Ecto neural progenitor cell (in vitro differentiated cells): ENCODE measurements around the gene PEMT.
A peak's percentile ranks its signal among the peaks of the same experiment; 100 is the strongest.

ENCODE experiments used
- DNase-seq: peaks from one replicate; pipeline ENCODE4 v3.0.0-alpha.2; 2018; ENCODE audit warnings: low spot score

PEMT gene

GRCh38 chr17:17503566-17504130, 87.9 kb downstream of the PEMT start:
- no peak for DNase-seq

GRCh38 chr17:17502741-17503565, 88.6 kb downstream of the PEMT start:
- no peak for DNase-seq

DNA sequence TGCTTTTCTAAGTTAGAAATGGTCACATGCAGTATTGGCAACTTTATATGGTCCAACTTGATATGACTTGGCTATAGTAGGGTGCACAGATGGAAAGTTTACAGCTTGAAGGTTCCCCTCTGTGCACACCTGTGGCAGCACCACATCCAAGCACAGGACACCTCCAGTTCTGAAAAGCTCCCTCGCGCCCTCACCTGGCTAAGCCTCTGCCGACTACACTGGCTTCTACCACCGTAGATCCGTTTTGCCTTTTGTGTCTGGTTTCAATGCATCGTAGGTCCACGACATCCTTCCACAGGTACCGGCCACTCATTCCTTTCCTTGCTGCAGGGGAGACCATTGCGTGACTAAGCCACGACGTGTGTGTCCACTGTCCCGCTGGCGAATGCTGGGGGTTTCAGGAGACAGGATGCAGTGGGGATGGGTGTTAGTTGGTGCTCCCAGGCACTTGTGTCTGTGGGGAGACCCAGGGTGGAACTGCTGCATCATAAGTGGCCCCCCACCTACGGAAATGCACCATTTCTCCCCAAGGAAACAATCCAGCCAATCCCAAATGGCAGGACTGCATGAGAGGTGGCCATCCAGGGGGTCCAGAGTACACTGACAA, 90.4 kb downstream of the PEMT start:
- no peak for DNase-seq

DNA sequence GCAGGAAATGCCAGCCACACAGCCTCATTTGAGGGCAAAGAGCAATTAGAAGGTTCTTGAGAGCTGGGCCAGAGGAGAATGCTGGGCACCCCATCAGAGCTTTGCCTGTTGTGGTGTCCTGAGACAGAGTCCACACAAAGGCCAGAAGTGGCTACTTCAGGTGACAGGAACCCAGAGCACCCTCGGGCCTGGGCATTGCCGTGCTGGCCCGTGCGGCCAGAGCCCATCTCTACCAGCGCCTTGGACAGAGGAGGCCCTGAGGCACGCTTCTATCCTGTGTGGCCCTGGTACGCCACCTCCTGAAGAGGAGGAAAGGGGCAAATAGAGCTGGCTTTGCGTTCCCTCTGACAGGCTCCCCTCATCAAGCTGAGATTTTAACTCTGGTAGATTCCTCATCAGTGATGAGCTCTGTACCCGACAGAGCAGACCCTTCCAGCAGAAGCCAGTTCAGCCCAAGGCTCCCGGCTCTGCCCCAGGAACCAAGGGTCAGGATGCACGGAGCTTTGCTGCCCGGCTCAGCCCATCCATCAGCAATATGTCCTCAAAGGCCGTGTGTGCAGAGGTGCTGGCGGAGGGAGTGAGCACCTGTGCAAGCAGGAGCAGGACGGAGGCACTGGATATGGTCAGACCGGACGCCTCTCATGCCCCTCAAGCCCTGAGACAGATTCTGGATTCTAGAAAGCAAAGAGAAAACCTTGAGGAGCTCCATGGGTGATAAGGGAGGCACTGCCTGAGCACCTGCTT, 91.9 kb downstream of the PEMT start:
- no peak for DNase-seq

- no peak for DNase-seq
Observed at GRCh38 chr17:17498606-17499301, 92.8 kb downstream of the PEMT start.

DNA sequence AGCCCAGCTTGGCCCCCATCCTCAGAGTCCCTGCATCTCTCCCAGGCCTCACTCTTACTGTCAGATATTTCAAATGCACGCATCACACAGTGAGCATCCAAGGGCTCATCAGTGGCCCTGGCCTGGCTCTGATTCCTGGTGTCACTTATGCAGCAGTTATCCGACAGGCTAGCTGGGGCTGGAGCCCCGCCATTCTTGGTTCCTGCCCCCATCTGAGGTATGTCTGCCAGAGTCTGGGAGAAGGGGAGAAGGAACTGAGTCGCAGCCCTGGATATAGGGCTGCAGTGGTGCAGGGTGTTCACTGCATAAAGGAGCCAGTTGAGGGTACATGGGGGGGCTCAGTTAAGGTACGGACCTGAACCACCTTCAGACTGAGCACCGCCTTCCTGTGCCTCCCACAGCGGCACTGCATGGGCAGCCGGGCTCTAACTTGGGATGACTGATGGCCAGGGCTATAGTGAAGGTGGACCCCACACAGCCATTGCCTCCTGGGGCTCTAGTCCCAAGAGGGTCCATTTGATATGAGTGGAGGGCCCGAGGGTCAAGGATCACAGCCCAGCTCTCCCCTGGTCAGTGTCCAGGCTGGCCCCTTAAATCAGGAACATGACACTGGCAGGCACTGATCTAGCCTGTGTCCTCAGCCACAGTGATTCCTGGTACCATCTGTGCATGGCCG, 93.5 kb downstream of the PEMT start:
- DNase-seq = no peak

DNA sequence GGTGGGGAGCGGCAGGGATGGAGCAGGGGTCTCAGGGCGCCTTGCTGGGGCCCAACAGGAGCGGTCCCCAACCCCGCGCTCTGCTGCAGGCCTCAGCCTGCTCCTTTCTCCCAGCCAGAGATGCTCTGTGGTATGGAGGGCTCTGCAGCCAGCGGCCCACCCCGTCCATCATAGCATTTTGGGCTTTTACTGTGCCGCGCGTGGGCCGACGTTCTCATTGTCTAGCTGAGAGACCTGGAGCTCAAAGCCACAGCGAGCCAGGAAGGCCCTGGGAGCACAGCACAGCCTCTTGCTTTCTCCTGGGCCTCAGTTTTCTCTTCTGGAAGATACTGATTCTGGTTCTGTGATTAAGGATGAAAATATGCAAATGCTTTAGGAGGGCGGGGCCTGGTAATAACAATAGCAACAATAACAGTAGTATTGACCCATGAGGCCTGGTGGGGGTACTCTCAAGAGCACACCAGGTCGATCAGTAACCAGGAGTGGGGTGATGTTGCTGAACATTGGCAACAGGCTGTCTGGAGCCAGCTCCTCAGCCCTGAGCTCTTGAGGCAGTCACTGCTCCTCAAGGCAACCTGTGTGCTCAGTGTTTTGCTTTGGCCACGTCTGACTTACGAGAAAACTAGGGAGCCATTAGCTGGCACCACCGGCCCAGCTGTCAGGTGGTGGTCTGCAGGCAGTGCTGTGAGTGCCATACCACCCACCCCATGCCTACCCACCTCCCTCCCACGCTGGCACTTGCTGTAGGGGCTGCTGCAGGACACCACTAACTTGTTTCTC, 94.3 kb downstream of the PEMT start:
- DNase-seq = no peak

- DNase-seq = peak; percentile 94
Observed at GRCh38 chr17:17496189-17497064, 95.1 kb downstream of the PEMT start, which contains the start of gene RASD1. RASD1 (minus strand) TSS chr17:17496395; CDS start chr17:17496181, 214 bp downstream.

DNA sequence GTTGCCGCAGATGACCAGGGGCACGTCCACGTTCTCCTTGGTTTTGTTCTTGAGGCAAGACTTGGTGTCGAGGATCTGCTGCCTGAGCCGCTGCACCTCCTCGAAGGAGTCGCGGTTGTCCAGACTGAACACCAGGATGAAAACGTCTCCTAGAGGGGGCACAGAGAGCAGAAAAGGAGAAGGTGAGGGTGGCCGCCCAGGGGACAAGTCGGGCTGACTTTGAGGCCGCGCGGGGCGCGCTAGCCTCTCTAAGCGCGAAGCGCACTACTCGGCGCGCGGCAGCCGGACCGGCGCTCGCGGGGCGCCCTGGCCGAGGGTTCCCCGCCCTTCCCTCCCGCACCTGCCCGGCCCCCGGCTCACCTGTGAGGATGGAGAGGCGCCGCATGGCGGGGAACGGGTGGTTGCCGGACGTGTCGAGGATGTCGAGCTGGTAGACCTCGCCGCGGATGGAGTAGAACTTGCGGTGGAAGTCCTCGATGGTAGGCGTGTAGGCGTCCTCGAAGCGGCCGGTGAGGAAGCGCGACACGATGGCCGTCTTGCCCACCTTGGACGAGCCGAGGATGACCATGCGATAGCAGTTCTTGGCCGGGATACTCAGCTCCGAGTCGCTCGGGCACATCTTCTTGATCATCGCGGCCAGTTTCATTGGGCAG, 95.8 kb downstream of the PEMT start:
- no peak for DNase-seq

- peak; percentile 82 for DNase-seq
Observed at GRCh38 chr17:17494870-17495535, 96.5 kb downstream of the PEMT start.

DNA sequence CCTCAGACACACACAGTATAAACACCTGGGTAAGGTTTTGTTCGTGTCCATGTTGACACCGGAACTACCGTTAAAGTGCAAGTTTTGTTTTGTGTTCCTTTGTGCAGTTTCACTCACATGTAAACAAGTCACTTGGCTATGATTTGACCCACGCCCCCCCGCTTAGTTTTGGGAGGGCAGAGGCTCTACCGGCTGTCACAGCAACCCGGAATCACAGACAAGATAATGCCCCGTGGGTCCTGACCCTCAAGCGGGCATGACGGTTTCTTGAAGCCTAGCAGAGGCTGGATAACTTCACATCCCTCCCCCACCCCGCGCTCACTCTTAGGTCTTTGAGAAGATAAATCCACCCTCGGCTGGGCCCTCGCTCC, 97.0 kb downstream of the PEMT start:
- no peak for DNase-seq

- DNase-seq = no peak
Observed at GRCh38 chr17:17493986-17494466, 97.5 kb downstream of the PEMT start.

- peak; percentile 55 for DNase-seq
Observed at GRCh38 chr17:17493249-17493985, 98.1 kb downstream of the PEMT start.

DNA sequence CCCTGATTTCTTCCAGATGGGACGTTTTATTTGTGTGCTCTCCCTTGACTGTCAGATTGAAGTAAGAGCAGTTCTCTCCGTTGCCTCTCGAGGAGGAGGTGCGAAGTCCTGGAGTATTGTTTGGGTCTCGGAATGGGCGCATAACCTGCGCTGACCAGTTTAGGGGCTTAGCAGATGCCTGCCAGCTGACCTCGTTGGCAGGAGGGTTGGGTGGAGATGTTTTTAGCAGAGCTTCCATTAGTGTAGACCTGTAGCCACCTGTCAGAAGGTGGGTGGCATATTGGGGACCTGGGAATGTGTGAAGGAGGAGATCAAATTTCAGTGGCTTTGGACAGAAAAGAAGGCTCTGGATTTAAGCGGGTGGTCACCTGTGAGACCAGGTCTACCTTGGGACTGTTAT, 98.9 kb downstream of the PEMT start:
- DNase-seq = no peak

GRCh38 chr17:17492085-17492484, 99.4 kb downstream of the PEMT start:
- DNase-seq = peak; percentile 51

DNA sequence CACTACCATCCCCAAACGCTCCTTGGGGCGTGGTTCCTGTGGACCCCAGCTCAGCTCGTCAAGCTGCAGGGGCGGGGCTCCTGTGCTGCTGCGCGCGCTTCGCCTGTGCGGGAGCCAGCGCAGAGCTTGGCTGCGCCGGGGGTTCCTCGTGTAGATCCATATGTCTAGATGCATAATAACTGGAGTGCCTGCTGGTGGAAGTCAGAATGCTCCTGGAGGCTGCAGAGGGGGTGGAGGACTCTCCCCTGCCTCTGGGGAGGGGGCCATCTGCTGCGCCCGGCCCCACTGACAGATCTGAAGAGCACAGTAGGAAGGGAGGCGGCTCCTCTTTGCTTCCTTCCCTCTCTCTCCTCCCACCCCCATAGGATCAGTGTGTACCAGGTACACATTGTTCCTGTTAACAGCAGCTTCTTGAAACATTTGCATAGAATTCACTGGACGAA, 99.9 kb downstream of the PEMT start:
- no peak for DNase-seq

DNA sequence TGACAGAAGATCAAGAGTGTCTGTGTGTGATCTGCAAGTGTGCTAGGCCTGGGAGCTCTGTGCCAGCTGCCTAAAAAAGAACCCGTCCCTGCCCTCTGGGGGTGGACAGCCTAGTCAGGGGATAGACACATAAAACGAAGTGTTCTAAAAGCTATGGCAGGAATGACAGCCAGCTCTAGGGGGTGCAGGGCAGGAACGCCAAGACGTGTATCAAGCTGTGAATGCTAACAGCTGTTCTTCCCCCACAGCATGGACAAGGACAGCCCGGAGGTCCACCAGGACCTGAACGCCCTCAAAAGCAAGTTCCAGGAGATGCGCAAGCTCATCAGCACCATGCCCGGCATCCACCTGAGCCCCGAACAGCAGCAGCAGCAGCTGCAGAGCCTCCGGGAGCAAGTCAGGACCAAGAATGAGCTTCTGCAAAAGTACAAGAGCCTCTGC, 100.5 kb downstream of the PEMT start:
- no peak for DNase-seq
